ENCODE measurements around the gene TBC1D23. TPM values are rescaled to one million over a fixed set of nuclear protein-coding genes. Genes with fewer than 3 reads are reported as not detected.
"Not testable (repeated sequence)": the region's sequence is repeated elsewhere in the genome, so short reads cannot be mapped to it uniquely, and the experiment has no call there.

The TBC1D23 gene
- total RNA-seq, 1 donor from 2014 or later, result 35.9 TPM

- intact Hi-C loops (cut with micrococcal nuclease), result no loop called here
- Histone ChIP-seq H3K4me3 (no peak overlapping the region), H3K36me3 (peaks cover 74% of the 10 kb centered on the region), H3K4me1 (peaks cover 17% of the 10 kb centered on the region), H3K9me3 (replicated peaks) (no peaks in the 10 kb centered on the region), H3K27ac (replicated peaks) (no peak overlapping the region), H3K27me3 (ENCODE audit: low read depth) (no peaks in the 10 kb centered on the region)
- DNase-seq, result no peak
- TF ChIP-seq, protein P1, sequence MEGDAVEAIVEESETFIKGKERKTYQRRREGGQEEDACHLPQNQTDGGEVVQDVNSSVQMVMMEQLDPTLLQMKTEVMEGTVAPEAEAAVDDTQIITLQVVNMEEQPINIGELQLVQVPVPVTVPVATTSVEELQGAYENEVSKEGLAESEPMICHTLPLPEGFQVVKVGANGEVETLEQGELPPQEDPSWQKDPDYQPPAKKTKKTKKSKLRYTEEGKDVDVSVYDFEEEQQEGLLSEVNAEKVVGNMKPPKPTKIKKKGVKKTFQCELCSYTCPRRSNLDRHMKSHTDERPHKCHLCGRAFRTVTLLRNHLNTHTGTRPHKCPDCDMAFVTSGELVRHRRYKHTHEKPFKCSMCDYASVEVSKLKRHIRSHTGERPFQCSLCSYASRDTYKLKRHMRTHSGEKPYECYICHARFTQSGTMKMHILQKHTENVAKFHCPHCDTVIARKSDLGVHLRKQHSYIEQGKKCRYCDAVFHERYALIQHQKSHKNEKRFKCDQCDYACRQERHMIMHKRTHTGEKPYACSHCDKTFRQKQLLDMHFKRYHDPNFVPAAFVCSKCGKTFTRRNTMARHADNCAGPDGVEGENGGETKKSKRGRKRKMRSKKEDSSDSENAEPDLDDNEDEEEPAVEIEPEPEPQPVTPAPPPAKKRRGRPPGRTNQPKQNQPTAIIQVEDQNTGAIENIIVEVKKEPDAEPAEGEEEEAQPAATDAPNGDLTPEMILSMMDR (IDR thresholded peaks at IDR 0.05; ENCODE audit: borderline replicate concordance), result no peak
Measured at GRCh38 chr3:100348727-100349126, 87.9 kb downstream of the TBC1D23 start.

DNA sequence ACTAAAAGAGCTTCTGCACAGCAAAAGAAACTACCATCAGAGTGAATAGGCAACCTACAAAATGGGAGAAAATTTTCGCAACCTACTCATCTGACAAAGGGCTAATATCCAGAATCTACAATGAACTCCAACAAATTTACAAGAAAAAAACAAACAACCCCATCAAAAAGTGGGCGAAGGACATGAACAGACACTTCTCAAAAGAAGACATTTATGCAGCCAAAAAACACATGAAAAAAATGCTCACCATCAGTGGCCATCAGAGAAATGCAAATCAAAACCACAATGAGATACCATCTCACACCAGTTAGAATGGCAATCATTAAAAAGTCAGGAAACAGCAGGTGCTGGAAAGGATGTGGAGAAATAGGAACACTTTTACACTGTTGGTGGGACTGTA, 91.0 kb downstream of the TBC1D23 start:
- intact Hi-C loops (cut with micrococcal nuclease); H3K4me1 ChIP-seq; H3K27ac ChIP-seq (replicated peaks); H3K27me3 ChIP-seq (ENCODE audit: low read depth); H3K4me3 ChIP-seq; DNase-seq; H3K9me3 ChIP-seq (replicated peaks): not testable (repeated sequence)
- peaks cover 85% of the 10 kb centered on the region for H3K36me3 ChIP-seq

DNA sequence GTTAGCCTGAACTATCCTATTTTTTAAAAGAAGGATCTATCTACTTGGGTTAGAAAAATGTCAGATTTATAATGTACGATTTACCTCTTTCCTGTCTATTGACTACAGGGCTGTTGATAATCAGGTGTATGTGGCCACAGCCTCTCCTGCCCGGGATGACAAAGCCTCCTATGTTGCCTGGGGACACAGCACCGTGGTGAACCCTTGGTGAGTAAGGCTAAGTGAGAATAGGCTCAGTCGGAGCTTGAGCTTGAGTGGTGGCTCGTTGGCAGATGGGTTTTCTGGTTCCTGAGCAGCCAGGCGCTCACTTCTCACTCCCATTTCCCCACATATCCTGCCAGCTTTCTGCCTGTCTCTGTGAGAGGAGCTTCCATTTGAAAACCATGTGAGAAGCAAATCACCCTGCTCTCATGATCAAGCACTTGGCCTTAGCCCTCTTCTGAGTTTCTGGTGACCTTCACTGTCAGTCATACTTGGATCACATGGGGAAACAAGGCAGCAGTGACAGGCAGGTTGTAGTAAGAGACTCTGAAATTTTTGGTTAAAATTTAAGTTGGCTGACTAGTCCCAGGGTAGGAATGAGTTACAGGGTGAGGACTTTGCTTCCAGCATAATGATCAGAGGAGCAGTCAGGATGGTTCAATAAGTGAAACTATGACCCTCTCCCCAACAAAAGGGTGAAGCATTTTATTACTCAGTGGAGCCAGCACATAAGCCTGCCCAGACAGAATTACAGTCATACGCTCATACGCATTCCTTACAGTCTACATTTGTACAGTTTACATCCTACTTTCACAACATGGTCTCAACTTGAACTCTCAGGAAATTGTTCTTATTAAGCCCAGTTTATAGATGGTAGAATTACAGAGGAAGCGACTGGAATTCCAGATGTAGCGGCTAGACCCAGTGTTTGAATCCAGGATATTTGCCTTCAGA, 91.8 kb downstream of the TBC1D23 start:
- intact Hi-C loops (cut with micrococcal nuclease), result no loop called here
- TF ChIP-seq, protein P1 (IDR thresholded peaks at IDR 0.05; ENCODE audit: borderline replicate concordance), result no peak
- H3K27me3 ChIP-seq (ENCODE audit: low read depth), result no peaks in the 10 kb centered on the region
- H3K4me1 ChIP-seq, result peaks cover 9% of the 10 kb centered on the region
- H3K27ac ChIP-seq (replicated peaks), result peak overlapping the region; percentile 44
- no peaks in the 10 kb centered on the region for H3K9me3 ChIP-seq (replicated peaks)
- peaks cover 85% of the 10 kb centered on the region for H3K36me3 ChIP-seq
- no peak for DNase-seq
- no peak overlapping the region for H3K4me3 ChIP-seq

DNA sequence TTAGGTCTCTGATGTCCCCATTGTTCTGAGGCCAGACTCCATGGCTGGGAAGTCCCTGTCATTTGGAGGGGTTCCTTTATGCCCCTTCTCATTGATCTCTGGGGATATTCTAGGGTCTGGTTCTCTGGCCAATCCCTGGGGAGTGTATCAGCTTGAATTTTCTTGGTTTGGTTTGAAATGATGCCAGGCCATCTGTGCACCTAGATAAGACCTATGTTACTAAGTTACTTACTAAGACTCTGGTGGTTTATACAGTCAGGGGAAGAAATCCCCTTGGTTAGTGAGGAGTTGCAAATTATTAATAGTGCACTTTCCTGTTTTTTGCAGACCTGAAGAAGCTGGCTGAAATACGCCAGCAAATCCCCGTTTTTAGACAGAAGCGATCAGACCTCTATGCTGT, 94.1 kb downstream of the TBC1D23 start:
- no peaks in the 10 kb centered on the region for H3K9me3 ChIP-seq (replicated peaks)
- TF ChIP-seq, protein P1 (IDR thresholded peaks at IDR 0.05; ENCODE audit: borderline replicate concordance), result no peak
- intact Hi-C loops (cut with micrococcal nuclease), result no loop called here
- H3K36me3 ChIP-seq, result peaks cover 62% of the 10 kb centered on the region
- DNase-seq, result no peak
- H3K27ac ChIP-seq (replicated peaks), result no peak overlapping the region
- H3K4me3 ChIP-seq, result no peak overlapping the region
- H3K4me1 ChIP-seq, result peaks cover 9% of the 10 kb centered on the region
- H3K27me3 ChIP-seq (ENCODE audit: low read depth), result no peaks in the 10 kb centered on the region

DNA sequence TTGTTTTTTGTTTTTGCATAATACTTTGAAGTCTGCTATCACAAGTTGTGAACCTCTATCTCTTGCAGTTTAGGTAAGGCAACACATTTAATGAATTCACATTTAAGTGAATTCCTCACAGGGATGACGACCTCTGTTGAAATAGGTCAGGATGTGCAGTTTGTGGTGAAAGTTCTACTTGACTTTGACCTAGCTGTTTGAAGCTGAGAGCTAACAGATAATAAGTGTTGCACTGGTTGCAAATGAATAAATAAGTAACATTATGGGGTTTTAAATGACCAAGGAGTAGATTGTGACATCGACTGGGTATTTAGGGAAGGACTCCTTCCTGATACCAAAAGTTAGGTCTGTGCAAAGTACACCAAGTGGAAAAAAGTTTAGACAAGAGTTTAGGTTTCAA, 97.6 kb downstream of the TBC1D23 start:
- H3K27ac ChIP-seq (replicated peaks), result no peak overlapping the region
- intact Hi-C loops (cut with micrococcal nuclease), result no loop called here
- peaks cover 9% of the 10 kb centered on the region for H3K9me3 ChIP-seq (replicated peaks)
- TF ChIP-seq, protein P1 (IDR thresholded peaks at IDR 0.05; ENCODE audit: borderline replicate concordance), result no peak
- H3K4me1 ChIP-seq, result no peaks in the 10 kb centered on the region
- no peak overlapping the region for H3K4me3 ChIP-seq
- no peak for DNase-seq
- no peaks in the 10 kb centered on the region for H3K27me3 ChIP-seq (ENCODE audit: low read depth)
- H3K36me3 ChIP-seq, result peaks cover 66% of the 10 kb centered on the region

GRCh38 chr3:100359035-100359434, 98.2 kb downstream of the TBC1D23 start:
- peaks cover 9% of the 10 kb centered on the region for H3K9me3 ChIP-seq (replicated peaks)
- H3K36me3 ChIP-seq, result peaks cover 66% of the 10 kb centered on the region
- no peak for DNase-seq
- H3K27ac ChIP-seq (replicated peaks), result no peak overlapping the region
- no peaks in the 10 kb centered on the region for H3K27me3 ChIP-seq (ENCODE audit: low read depth)
- TF ChIP-seq, protein P1 (IDR thresholded peaks at IDR 0.05; ENCODE audit: borderline replicate concordance), result no peak
- no peak overlapping the region for H3K4me3 ChIP-seq
- H3K4me1 ChIP-seq, result no peaks in the 10 kb centered on the region
- intact Hi-C loops (cut with micrococcal nuclease), result no loop called here

All from left ventricle myocardium inferior (tissue), 1 donor.